KBM-7 (cell line): ENCODE data around the gene SIAH2.

Source experiments
- DNase-seq: peaks from one replicate; pipeline ENCODE4 v3.0.0-alpha.2; 2015
- in situ Hi-C: fragments of 300-500 bp; cut with MboI; formaldehyde crosslinking; loops from 2 replicates; pipeline ENCODE4 v1.14.3; 2020; ENCODE audit warnings: low sequenced_read_pairs, low pct_unique_long_range_greater_than_20kb, mixed read lengths

Gene SIAH2

DNA sequence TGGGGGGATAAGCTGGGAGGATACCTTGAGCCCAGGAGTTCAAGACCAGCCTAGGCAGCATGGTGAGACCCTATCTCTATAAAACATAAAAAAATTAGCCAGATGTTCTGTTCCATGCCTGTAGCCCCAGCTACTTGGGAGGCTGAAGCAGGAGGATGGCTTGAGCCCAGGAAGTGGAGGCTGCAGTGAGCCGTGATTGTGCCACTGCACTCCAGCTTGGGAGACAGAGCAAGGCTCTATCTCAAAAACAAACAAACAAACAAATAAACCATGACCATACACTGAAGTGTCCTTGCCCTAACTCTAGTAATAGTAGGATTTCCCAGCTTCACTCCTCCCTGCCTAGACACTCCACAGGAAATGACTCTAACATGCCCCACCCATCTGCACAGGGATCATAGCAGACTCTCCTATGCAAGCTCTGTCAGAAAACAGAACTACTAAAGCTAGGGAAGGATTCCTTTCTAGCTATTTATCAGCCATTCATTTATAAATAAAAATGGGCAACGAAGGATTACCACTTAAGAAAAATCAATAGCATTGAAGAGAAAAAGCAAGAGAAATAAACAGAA lies 63.8 kb downstream of the SIAH2 start:
- in situ Hi-C loops = no loop called here
- peak; percentile 43 for DNase-seq

DNA sequence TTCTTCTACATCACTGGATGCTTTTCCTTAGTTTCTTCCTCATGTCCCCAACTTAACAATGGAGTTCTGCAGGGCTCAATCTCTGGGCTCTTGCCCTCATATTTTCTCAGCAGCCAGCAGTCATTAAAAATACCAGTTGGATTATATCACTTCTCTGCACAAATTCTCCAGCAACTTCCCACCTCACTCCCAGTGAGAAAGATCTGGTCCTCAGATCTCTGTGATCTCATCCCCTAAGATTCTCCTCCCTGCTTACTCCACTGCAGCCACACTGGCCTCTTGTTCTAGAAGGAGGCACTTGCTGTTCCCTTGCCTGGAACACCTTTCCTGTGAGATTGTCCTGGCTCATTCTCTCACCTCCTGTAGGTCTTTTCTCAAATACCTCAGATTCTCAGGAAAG lies 65.3 kb downstream of the SIAH2 start:
- in situ Hi-C loops = no loop called here
- DNase-seq = no peak

DNA sequence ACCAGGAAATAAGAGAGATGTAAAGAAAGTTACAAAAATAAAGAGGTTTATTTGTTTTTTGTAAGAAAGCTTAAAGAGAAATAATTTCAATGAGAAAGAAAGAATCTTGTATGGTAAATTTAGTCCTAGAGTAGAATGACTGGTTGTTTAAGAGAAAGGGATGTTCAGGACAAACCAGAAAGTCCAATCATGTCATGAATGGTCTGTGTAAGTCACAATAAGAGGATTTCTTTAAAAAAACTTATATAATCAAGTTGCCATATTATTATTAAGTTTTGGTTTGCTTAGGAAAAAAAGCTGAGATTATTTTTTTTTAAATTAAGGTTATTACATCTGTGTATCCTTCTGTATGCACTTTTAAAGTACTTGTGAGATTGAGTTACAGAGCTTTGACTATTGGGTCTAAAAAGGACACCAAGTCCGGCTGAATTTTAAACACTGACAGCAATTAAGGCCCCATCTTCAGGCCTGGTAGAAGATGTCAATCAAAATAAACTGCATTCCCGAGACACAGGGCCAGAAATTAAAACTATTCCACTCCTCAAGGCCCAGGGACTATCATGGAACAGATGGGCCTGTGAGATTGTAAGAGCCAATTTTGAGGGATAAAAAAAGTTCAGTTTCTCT lies 71.4 kb downstream of the SIAH2 start:
- DNase-seq = no peak
- in situ Hi-C loops = no loop called here
